ENCODE measurements around the gene ENTPD5.

ENTPD5 gene

DNA sequence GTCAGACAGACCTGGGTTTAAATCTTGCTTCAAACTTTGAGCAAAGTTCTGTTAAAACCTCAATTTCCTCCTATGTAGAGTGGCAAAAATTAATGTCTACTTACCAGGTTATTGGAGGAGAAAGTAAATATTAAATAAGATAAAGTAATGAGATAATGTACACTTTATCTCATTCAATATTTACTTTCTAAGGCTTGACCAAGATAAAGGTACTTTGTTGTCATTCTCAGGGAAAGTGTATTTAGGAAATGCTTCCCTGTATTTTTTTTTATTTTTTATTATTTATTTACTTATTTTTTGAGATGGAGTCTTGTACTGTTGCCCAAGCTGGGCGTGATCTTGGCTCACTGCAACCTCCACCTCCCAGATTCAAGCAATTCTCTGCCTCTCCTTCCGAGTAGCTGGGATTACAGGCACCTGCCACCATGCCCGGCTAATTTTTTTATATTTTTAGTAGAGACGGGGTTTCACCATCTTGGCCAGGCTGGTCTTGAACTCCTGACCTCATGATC, 73.9 kb downstream of the ENTPD5 start:
- TF ChIP-seq, protein P1, sequence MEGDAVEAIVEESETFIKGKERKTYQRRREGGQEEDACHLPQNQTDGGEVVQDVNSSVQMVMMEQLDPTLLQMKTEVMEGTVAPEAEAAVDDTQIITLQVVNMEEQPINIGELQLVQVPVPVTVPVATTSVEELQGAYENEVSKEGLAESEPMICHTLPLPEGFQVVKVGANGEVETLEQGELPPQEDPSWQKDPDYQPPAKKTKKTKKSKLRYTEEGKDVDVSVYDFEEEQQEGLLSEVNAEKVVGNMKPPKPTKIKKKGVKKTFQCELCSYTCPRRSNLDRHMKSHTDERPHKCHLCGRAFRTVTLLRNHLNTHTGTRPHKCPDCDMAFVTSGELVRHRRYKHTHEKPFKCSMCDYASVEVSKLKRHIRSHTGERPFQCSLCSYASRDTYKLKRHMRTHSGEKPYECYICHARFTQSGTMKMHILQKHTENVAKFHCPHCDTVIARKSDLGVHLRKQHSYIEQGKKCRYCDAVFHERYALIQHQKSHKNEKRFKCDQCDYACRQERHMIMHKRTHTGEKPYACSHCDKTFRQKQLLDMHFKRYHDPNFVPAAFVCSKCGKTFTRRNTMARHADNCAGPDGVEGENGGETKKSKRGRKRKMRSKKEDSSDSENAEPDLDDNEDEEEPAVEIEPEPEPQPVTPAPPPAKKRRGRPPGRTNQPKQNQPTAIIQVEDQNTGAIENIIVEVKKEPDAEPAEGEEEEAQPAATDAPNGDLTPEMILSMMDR (conservative IDR thresholded peaks at IDR 0.05; ENCODE audit: low read length): no peak
- no peak for TF ChIP-seq EZH2phosphoT487 (IDR thresholded peaks at IDR 0.05; ENCODE audit: borderline replicate concordance)
- Histone ChIP-seq H3K4me2 (ENCODE audit: low read depth, low read length, poor library complexity, severe bottlenecking) (no peak overlapping the region), H3K36me3 (ENCODE audit: insufficient read depth, low read length) (no peaks in the 10 kb centered on the region)

GRCh38 chr14:73944432-73945158, 74.5 kb downstream of the ENTPD5 start:
- no peak overlapping the region for H2AFZ ChIP-seq (ENCODE audit: low read length)
- H3K9me3 ChIP-seq (ENCODE audit: insufficient read depth, low read depth, low read length): no peaks in the 10 kb centered on the region
- H3K79me2 ChIP-seq (ENCODE audit: insufficient read depth, low read length): no peaks in the 10 kb centered on the region
- no peaks in the 10 kb centered on the region for H4K20me1 ChIP-seq (ENCODE audit: insufficient read depth, low read length, poor library complexity, severe bottlenecking)
- no peak overlapping the region for H3K4me3 ChIP-seq (ENCODE audit: low read length, poor library complexity, severe bottlenecking)
- H3F3A ChIP-seq (ENCODE audit: low read depth): no peaks in the 10 kb centered on the region
- no peak overlapping the region for H3K9ac ChIP-seq (ENCODE audit: low read depth, low read length, poor library complexity, severe bottlenecking)
- H3K9me2 ChIP-seq (replicated peaks; ENCODE audit: low read depth, low read length): no peaks in the 10 kb centered on the region
- H3K4me1 ChIP-seq (ENCODE audit: insufficient read depth, low read length, poor library complexity, severe bottlenecking): no peaks in the 10 kb centered on the region
- TF ChIP-seq, protein P1 (conservative IDR thresholded peaks at IDR 0.05; ENCODE audit: low read length): no peak
- TF ChIP-seq EZH2phosphoT487 (IDR thresholded peaks at IDR 0.05; ENCODE audit: borderline replicate concordance): no peak
- H3K4me2 ChIP-seq (ENCODE audit: low read depth, low read length, poor library complexity, severe bottlenecking): no peak overlapping the region
- no peaks in the 10 kb centered on the region for H3K36me3 ChIP-seq (ENCODE audit: insufficient read depth, low read length)
- H3K27me3 ChIP-seq (ENCODE audit: insufficient read depth, low read length, poor library complexity, severe bottlenecking): no peaks in the 10 kb centered on the region

More for the DNA sequence above, 73.9 kb downstream of the ENTPD5 start:
- H3K4me1 ChIP-seq (ENCODE audit: insufficient read depth, low read length, poor library complexity, severe bottlenecking): no peaks in the 10 kb centered on the region
- H3K9me2 ChIP-seq (replicated peaks; ENCODE audit: low read depth, low read length): no peaks in the 10 kb centered on the region
- H3K9ac ChIP-seq (ENCODE audit: low read depth, low read length, poor library complexity, severe bottlenecking): no peak overlapping the region
- H4K20me1 ChIP-seq (ENCODE audit: insufficient read depth, low read length, poor library complexity, severe bottlenecking): no peaks in the 10 kb centered on the region
- H3K79me2 ChIP-seq (ENCODE audit: insufficient read depth, low read length): no peaks in the 10 kb centered on the region
- H3F3A ChIP-seq (ENCODE audit: low read depth): no peaks in the 10 kb centered on the region
- no peaks in the 10 kb centered on the region for H3K9me3 ChIP-seq (ENCODE audit: insufficient read depth, low read depth, low read length)
- no peak overlapping the region for H3K4me3 ChIP-seq (ENCODE audit: low read length, poor library complexity, severe bottlenecking)
- no peaks in the 10 kb centered on the region for H3K27me3 ChIP-seq (ENCODE audit: insufficient read depth, low read length, poor library complexity, severe bottlenecking)
- H2AFZ ChIP-seq (ENCODE audit: low read length): no peak overlapping the region

- Histone ChIP-seq H3K4me3 (ENCODE audit: low read length, poor library complexity, severe bottlenecking) (no peak overlapping the region), H3K36me3 (ENCODE audit: insufficient read depth, low read length) (no peaks in the 10 kb centered on the region), H3K27me3 (ENCODE audit: insufficient read depth, low read length, poor library complexity, severe bottlenecking) (no peaks in the 10 kb centered on the region), H3K9me3 (ENCODE audit: insufficient read depth, low read depth, low read length) (no peaks in the 10 kb centered on the region), H3F3A (ENCODE audit: low read depth) (no peaks in the 10 kb centered on the region), H3K9me2 (replicated peaks; ENCODE audit: low read depth, low read length) (no peaks in the 10 kb centered on the region), H3K9ac (ENCODE audit: low read depth, low read length, poor library complexity, severe bottlenecking) (no peak overlapping the region), H3K4me1 (ENCODE audit: insufficient read depth, low read length, poor library complexity, severe bottlenecking) (no peaks in the 10 kb centered on the region), H2AFZ (ENCODE audit: low read length) (no peak overlapping the region), H3K79me2 (ENCODE audit: insufficient read depth, low read length) (no peaks in the 10 kb centered on the region), H4K20me1 (ENCODE audit: insufficient read depth, low read length, poor library complexity, severe bottlenecking) (no peaks in the 10 kb centered on the region), H3K4me2 (ENCODE audit: low read depth, low read length, poor library complexity, severe bottlenecking) (no peak overlapping the region)
- no peak for TF ChIP-seq EZH2phosphoT487 (IDR thresholded peaks at IDR 0.05; ENCODE audit: borderline replicate concordance)
- TF ChIP-seq, protein P1 (conservative IDR thresholded peaks at IDR 0.05; ENCODE audit: low read length): no peak
Measured at GRCh38 chr14:73943083-73943482, 76.0 kb downstream of the ENTPD5 start.
